NCI-H1436 treated with DMSO at 0.1 percent for 48 hours (cell line): ENCODE measurements around the gene PDE11A.

ENCODE experiments used
- DNase-seq: peaks from one replicate; lab custom pipeline; 2025; lab: John Stamatoyannopoulos, UW

PDE11A gene

GRCh38 chr2:177628831-177629230 is 443.7 kb downstream of the PDE11A start:
- DNase-seq = no peak

GRCh38 chr2:177625744-177626650 is 446.6 kb downstream of the PDE11A start:
- peak; percentile 80 for DNase-seq

DNA sequence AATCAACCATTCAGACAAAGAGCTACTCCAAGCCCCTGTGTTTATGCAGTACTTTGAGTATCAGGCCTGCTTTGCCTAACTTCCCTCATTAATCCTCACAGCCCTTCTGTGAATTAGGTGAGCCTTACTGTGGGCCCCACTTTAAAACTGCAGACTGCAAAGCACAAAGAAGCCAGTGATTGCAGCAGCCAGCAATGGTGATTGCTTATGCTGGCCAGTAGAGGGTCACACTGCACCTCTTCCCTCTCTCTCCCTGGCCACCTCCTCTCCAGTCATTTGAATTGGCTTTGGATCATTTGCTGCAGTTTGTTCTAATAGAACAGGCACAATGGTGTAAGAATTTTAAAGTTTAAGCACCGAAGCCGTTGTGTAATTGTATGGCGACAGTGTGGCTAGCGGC is 450.1 kb downstream of the PDE11A start:
- no peak for DNase-seq

DNA sequence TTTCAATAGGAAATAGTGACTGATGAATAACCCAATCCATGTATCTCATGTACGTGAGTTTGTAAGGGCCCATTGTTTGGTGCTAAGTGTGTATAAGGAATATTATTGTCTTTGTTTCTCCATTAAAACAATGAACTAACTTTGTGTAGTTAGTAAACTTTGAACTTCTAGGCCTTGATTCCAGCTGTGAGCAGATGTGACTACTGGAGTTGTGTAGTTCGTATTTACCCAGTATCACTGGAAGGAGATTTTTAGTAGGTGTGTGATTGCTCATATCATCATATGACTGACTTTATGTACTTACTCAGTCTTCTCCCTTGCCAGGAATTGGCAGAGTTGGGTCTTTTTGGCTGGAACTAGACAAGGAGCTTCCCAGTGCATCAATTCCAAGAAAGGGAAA is 452.6 kb downstream of the PDE11A start:
- DNase-seq = no peak

- no peak for DNase-seq
Measured at GRCh38 chr2:177619461-177619860, 453.1 kb downstream of the PDE11A start.

GRCh38 chr2:177618255-177619253 is 454.0 kb downstream of the PDE11A start:
- no peak for DNase-seq

- no peak for DNase-seq
Measured at GRCh38 chr2:177617849-177618248, 454.7 kb downstream of the PDE11A start.

DNA sequence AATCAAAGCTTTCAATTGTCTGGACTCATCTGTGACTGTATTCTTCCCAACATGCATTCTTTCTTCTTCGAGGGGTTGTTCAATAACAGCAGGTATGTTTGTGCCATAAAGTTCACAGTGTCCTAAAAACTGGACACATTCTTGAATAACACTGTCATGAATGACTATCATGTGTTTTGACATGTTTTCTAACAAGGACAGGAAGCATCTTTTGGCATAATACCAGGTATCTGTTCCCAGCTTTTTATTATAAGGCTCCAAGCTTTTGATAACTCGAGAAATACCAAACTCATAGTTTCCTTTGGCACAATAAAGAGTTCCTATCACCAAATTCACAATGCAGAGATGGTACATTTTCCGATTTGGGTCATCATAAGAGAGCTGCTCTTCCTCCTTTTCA is 455.8 kb downstream of the PDE11A start:
- DNase-seq = no peak

DNA sequence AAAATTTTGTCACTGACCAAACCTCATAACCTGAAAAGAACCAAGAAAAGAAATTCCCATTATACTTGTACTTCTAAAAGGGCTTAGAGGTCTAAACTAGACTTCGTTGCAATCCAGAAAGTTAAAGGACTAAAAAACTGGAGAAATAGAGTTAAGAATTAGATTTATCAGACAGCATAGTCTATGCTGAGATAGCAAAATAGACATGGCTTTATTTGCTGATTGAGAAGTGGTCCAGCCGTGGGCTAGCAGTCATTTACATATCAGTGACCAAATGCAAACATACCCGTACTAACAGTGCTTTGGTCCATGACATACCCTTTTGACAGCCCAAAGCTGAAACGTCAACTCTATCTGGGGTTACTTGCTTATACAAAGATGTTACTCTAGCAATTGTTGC is 456.5 kb downstream of the PDE11A start:
- no peak for DNase-seq

DNA sequence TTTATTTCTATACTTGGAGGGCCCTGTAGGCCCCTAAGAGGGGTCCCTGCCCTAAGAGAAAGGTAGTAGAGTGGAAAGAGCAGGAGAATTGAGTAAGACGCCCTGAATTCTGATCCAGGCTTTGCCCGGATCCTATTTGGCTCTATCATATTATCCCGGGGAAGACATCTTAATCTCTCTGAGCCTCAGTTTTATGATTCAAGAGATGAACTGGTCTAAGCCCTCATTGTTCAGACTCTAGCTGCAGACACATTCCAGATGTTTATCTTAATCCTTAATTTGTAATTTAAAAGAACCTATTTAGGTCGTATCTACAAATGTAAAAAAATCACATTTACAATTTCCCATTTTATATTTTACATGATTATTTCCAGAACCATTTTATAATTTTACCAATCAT is 459.9 kb downstream of the PDE11A start:
- DNase-seq = no peak

DNA sequence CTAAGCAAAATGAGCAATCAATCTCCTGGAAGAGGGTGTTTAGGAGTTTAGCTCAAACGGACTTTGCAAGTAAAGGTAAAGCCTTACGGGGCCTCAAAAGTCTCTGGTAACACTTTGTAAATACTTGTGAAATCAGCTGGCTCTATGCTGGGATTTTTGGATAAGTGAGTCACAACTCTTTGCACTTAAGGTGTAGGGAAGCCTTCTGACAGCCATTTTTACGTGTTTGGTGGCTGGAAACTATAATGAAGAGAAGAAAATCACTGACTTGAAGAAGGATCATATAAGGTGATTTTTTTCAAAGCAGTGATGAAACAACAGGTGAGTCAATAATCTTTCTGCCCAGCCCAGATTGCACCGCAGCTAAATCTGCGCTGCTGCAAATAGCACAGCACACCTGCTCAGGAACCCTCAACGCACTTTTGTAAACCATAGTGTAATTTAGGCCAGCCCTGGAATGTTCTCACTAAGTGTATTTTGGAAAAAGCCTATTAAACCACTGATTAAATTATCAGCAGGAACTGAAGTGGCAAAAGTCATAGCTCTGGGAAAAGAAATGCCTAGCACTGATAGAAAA is 461.2 kb downstream of the PDE11A start:
- no peak for DNase-seq

GRCh38 chr2:177610813-177611212 is 461.8 kb downstream of the PDE11A start:
- no peak for DNase-seq

- no peak for DNase-seq
Measured at GRCh38 chr2:177606636-177607035, 465.9 kb downstream of the PDE11A start.

DNA sequence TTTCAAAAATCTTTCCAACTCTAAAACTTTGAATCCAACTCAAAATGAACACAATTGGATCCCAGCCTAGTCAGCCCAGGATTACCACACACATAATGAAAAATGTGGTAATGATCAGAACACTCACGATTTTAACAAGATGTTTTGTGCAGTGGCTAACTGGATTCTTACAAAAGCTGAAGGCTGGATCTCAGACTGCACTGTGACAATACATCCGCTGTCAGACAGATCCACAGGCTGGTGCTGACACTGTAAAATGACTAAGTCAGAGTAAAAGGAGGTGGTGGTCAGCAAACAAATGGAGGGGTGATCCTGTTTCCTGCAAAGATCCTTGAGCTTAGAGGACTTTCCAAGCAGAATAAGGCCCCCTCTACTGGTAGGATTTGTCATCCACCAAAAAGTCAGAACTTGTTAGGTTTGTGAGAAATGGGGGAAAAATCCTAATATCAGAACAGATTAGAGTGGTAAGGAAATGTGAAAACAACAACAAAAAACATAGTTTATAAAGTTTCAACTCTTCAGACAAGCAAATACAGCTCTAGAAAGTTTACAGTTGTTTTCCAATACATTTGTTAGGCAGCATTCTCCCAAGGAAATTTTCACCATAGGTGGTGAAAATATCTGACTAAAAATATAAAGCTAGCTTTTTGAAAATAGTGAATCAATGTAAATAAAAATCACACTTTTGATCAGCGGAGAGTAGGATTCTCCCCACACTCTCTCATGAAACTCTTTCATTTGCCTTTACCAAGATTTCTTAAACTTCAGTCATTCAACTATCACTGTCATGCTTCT is 468.1 kb downstream of the PDE11A start:
- no peak for DNase-seq

- DNase-seq = no peak
Measured at GRCh38 chr2:177603768-177604167, 468.8 kb downstream of the PDE11A start.

DNA sequence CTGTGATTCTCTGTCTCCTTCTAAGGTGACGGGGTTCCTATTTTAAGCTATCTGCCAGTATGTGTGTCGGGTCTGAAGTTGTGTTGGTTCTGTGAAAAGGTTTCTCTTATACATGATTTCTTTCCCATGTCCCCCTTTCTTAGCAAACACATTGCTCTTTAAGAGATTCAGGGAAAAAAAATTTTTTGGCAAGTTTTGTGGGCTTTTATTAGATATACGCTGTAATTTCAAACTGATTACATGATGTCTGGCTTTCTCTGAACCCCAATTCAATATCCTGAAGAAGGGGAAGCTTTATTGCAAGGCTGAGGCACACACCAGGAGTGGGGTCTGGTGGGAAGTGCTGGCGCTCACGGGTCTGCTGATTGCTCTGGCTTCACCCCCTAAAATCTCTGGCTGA is 469.4 kb downstream of the PDE11A start:
- no peak for DNase-seq

DNA sequence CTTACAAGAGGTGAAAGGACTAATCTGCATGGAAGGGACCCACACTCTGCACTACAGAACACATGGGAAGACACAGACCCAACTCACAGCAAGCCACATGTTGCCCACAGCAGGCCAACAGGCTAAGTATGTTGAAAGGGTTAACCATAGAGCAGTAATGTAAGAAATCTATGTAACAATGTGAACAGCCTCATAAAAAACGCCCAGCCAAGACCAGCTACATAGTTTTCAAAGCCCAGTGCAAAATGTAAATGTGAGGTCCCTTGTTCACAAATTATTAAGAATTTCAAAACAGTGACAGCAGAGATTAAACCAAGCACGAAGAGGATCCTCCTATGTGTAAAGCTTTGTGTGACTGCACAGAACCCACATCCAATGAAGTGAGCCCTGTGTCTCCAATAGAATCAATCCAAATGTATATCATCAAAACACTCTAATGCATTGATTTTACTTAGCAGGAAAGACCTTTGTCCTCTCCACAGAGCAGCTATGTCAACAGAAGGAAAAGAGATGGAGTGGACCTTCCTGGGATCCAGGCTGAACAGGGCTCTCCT is 469.9 kb downstream of the PDE11A start:
- no peak for DNase-seq

DNA sequence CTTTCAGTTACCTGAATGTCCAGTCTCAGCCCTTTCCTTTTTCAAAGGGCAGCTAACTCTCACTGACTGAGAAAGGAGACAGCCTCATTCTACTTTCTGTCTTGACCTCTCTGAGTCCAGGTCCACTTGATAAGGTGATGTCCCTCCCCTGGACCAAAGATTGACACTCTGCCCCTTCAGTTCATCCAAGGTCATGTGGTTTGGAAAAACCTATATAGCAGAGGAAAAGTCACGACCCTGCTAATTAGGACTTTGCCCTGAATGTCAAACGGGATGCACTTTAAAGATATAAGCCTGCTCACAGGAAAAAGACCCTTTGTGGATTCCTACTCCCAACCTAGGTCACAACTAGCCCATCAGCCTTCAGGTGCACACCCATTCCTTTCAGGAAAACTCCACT is 471.7 kb downstream of the PDE11A start:
- DNase-seq = no peak

- no peak for DNase-seq
Measured at GRCh38 chr2:177599956-177600355, 472.6 kb downstream of the PDE11A start.

DNA sequence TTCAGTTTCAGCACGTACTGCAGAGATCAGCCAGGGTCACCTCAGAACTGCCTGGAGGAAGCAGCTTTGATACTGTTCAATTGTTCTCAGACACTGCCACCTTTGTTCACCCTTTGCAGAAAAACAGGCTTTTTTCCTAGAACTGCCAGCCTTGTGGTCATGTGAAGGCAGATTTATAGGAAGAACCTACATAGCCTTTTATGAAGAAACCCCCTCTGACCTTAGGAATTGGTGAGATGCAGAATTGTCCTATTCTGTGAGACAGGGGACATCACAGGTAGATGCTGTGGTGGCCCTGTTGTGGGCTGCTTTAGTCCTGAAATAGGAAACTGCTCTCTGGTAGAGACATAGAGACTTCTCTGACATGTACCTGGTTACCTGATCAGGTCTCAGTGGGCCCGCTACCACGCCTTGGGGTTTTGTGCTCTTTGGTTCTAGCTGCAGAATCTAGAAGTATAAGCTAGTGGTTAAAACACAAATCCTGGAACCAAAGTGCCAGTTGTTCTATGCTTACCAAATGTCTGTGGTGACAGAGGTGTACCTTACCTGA is 473.4 kb downstream of the PDE11A start:
- DNase-seq = no peak
